Progenitor cell of endocrine pancreas (in vitro differentiated cells): ENCODE results near the gene F11R. TPM values are rescaled to one million over a fixed set of nuclear protein-coding genes. Genes with fewer than 3 reads are reported as not detected.
"Not testable (repeated sequence)": the region's sequence is repeated elsewhere in the genome, so short reads cannot be mapped to it uniquely, and the experiment has no call there.

Experiments
- DNase-seq: peaks from one replicate; pipeline ENCODE4 v3.0.0; 2021; ENCODE audit warnings: low spot score; ENCODE audit not compliant: unreplicated experiment
- H3K27ac Mint-ChIP-seq: 2 replicates; pipeline ENCODE4 v1.8.0; 2021; ENCODE audit warnings: mild to moderate bottlenecking, moderate library complexity, mixed read lengths
- H3K27me3 Mint-ChIP-seq: 2 replicates; pipeline ENCODE4 v1.8.0; 2021; ENCODE audit warnings: mixed read lengths
- H3K36me3 Mint-ChIP-seq: 2 replicates; pipeline ENCODE4 v1.8.0; 2022; ENCODE audit warnings: mixed read lengths; ENCODE audit not compliant: insufficient read depth
- H3K4me1 Mint-ChIP-seq: 2 replicates; pipeline ENCODE4 v1.8.0; 2021; ENCODE audit warnings: low read depth, mixed read lengths
- H3K4me3 Mint-ChIP-seq: 2 replicates; pipeline ENCODE4 v1.8.0; 2021; ENCODE audit warnings: low read depth, mild to moderate bottlenecking, moderate library complexity, mixed read lengths
- H3K9me3 Mint-ChIP-seq: 2 replicates; pipeline ENCODE4 v1.8.0; 2021; ENCODE audit warnings: low read depth, mixed read lengths
- CTCF ChIP-seq: fragments of 200-600 bp; sonication (generic); IDR thresholded peaks from one replicate; pipeline ENCODE4 v1.5.0; 2021; ENCODE audit warnings: antibody characterized with exemption, mild to moderate bottlenecking; ENCODE audit not compliant: unreplicated experiment
- total RNA-seq: library from RNA; stranded (reverse); gene quantifications from 2 replicates; pipeline ENCODE4 v1.2.1, GENCODE V29; 2021

F11R gene
- total RNA-seq, 1 donor from 2014 or later = 149 TPM

GRCh38 chr1:161017756-161018630 lies 3.0 kb downstream of the F11R start:
- H3K4me3 Mint-ChIP-seq = peak overlapping the region; percentile 50
- peak overlapping the region; percentile 88 for H3K27ac Mint-ChIP-seq
- H3K9me3 Mint-ChIP-seq = no peaks in the 10 kb centered on the region
- H3K4me1 Mint-ChIP-seq = peaks cover 51% of the 10 kb centered on the region
- H3K27me3 Mint-ChIP-seq = no peaks in the 10 kb centered on the region
- H3K36me3 Mint-ChIP-seq = peaks cover 2% of the 10 kb centered on the region
- TF ChIP-seq CTCF = no peak
- DNase-seq = no peak

GRCh38 chr1:161017181-161017580 lies 3.8 kb downstream of the F11R start:
- H3K36me3 Mint-ChIP-seq = not testable (repeated sequence)
- H3K4me1 Mint-ChIP-seq = peaks cover 49% of the 10 kb centered on the region
- H3K27ac Mint-ChIP-seq = peak overlapping the region; percentile 88

GRCh38 chr1:161016683-161017082 lies 4.3 kb downstream of the F11R start:
- Mint-ChIP-seq H3K27ac (peak overlapping the region; percentile 61), H3K4me1 (peaks cover 48% of the 10 kb centered on the region)
- not testable (repeated sequence) for H3K4me3 Mint-ChIP-seq, H3K36me3 Mint-ChIP-seq, H3K9me3 Mint-ChIP-seq, DNase-seq, H3K27me3 Mint-ChIP-seq

More at GRCh38 chr1:161017181-161017580, 3.8 kb downstream of the F11R start:
- H3K4me3 Mint-ChIP-seq = peak overlapping the region; percentile 50
- H3K9me3 Mint-ChIP-seq, DNase-seq, H3K27me3 Mint-ChIP-seq: not testable (repeated sequence)

GRCh38 chr1:161013488-161014230 lies 7.3 kb downstream of the F11R start:
- Mint-ChIP-seq H3K27ac (peak overlapping the region; percentile 88), H3K4me1 (peaks cover 38% of the 10 kb centered on the region), H3K4me3 (no peak overlapping the region), H3K9me3 (no peaks in the 10 kb centered on the region), H3K27me3 (no peaks in the 10 kb centered on the region), H3K36me3 (peaks cover 2% of the 10 kb centered on the region)
- no peak for TF ChIP-seq CTCF
- DNase-seq = no peak

- H3K27me3 Mint-ChIP-seq = no peaks in the 10 kb centered on the region
- H3K36me3 Mint-ChIP-seq = peaks cover 2% of the 10 kb centered on the region
- H3K4me3 Mint-ChIP-seq = no peak overlapping the region
These were observed 7.8 kb downstream of the F11R start for GRCh38 chr1:161013131-161013487.

More at GRCh38 chr1:161013131-161013487, 7.8 kb downstream of the F11R start:
- no peak for DNase-seq
- peaks cover 34% of the 10 kb centered on the region for H3K4me1 Mint-ChIP-seq
- H3K9me3 Mint-ChIP-seq = no peaks in the 10 kb centered on the region
- peak overlapping the region; percentile 88 for H3K27ac Mint-ChIP-seq
- TF ChIP-seq CTCF = no peak
